ENCODE results near the gene BOC.

BOC gene

DNA sequence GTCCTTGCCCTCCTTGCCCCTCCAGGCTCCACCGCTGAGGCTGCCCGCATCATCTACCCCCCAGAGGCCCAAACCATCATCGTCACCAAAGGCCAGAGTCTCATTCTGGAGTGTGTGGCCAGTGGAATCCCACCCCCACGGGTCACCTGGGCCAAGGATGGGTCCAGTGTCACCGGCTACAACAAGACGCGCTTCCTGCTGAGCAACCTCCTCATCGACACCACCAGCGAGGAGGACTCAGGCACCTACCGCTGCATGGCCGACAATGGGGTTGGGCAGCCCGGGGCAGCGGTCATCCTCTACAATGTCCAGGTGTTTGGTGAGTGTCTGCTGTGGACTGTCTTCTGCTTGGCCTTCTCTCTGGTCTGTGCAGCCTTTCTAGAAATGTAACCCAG lies 61.0 kb downstream of the BOC start:
- DNase-seq, result no peak

DNA sequence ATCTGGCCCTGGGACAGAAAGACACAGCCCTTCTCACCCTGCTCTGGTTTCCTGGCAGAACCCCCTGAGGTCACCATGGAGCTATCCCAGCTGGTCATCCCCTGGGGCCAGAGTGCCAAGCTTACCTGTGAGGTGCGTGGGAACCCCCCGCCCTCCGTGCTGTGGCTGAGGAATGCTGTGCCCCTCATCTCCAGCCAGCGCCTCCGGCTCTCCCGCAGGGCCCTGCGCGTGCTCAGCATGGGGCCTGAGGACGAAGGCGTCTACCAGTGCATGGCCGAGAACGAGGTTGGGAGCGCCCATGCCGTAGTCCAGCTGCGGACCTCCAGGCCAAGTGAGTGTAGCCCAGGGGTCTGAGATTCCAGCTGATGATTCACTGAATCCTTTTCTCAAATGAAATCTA lies 61.7 kb downstream of the BOC start:
- no peak for DNase-seq

DNA sequence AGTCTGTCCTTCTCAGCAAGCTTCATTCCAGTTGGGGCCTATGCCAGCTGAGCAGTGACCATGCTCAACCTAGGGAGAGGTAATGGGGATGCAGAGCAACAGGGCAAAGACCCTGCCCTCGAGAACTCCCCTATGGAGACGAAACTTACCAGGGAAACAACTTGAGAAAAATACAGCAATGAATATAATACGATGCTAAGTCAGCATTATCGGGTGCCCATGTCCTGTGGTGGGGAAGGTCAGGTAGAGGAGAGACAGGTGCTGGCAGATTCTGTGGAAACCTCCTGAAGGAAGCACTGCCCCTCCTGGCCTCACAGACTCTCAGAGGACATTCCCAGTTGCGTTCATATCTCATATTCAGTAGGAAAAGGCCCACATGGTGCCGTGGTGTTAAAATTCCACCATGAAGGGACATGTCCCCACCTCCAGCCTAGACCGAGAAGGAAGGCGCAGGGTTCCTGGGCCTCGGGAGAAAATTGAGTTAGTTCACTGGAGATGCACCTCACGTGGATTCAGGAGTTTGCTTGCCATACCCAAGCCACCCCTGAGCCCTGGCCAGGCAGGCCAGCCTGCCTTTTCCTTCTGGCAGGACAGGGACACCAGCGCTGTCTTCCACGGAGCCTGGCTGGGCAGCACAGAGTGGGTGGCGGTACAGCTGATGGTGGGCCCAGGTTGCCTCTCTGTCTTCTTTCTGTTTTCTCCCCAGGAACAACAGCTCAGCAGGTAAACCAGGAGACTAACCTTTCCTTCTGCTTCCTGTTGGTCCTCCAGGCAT lies 62.4 kb downstream of the BOC start:
- no peak for DNase-seq

GRCh38 chr3:113274425-113275257 lies 63.3 kb downstream of the BOC start:
- no peak for DNase-seq

DNA sequence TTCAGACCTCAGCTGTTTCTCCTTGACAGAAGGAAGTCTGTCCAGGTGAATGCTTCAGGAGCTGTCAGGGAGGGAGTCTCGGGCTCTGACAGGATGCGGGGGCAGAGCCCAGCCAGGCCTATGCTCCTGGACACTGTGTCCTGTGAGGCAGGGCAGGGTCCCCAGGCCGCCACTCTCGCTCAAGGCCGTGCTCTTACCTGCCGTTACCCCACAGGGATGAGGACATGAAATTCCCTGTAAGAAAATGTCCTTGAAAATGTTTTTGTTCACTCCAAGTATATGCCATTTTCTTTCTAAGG lies 63.9 kb downstream of the BOC start:
- no peak for DNase-seq

GRCh38 chr3:113275583-113275928 lies 64.2 kb downstream of the BOC start:
- DNase-seq, result peak; percentile 20

- peak; percentile 93 for DNase-seq
Measured at GRCh38 chr3:113275929-113276750, 64.8 kb downstream of the BOC start.

GRCh38 chr3:113276751-113277080 lies 65.4 kb downstream of the BOC start:
- no peak for DNase-seq

- peak; percentile 31 for DNase-seq
Measured at GRCh38 chr3:113277414-113277813, 66.1 kb downstream of the BOC start.

DNA sequence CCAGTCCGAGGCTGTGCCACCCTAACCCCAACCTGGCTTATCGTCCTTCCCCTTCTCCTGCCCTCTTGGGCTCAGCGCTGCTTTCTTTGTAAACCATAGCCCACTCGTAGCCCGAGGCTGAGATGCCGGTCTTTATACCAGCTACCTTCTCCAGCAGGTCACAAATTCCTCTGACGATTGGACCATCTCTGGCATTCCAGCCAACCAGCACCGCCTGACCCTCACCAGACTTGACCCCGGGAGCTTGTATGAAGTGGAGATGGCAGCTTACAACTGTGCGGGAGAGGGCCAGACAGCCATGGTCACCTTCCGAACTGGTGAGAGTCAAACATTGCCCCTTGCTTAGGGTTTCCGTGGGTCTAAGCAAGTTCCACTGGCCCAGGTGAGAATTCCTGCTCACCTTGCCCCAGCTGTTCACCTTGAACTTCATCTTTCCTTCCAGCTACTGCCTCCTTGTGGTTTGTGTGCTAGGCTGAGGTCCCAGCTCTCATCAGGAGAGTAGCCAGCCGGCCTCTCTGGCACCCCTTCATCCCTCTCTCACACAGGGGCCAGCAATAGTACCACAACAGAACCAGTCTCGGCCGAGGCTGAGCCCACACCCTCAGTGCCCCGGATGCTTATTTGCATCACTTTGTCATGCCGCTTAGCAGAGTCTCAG lies 66.7 kb downstream of the BOC start:
- no peak for DNase-seq

- DNase-seq, result no peak
Measured at GRCh38 chr3:113278599-113278955, 67.2 kb downstream of the BOC start.

DNA sequence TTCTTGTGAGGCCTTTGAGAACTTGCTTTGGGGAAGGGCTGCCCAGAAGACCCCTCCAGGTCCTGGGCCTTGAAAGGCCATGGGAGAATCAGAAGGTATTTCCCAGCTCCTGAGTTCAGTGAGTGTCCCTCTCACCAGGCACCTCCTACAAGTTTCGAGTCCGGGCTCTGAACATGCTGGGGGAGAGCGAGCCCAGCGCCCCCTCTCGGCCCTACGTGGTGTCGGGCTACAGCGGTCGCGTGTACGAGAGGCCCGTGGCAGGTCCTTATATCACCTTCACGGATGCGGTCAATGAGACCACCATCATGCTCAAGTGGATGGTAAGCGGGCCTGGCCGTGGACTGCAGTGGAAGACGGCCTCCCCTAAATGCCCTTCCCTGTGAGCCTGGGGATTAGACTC lies 68.3 kb downstream of the BOC start:
- DNase-seq, result no peak

GRCh38 chr3:113283306-113283705 lies 71.9 kb downstream of the BOC start:
- no peak for DNase-seq

DNA sequence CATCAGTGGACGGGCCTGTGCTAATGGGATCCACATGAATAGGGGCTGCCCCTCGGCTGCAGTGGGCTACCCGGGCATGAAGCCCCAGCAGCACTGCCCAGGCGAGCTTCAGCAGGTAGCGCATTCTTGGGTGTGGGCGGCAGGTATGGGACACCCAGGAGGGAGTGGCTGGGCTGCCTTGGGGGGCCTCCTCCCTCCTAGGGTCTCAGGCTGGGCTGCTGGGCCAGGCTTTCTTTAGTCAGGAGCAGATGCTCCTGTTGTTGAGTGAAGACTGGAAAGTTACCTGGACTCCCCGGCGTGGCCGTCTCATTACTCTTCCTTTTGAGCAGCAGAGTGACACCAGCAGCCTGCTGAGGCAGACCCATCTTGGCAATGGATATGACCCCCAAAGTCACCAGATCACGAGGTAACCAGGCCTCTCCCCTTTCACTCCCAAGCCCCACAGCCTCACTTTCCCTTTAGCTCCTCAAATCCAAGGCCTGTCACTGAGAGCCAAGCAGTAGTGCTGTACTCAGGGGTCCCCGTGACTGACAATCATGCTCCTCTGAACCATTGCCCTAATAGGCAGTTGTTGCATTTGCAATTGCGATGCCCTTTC lies 73.2 kb downstream of the BOC start:
- no peak for DNase-seq

GRCh38 chr3:113285226-113285625 lies 73.9 kb downstream of the BOC start:
- no peak for DNase-seq

- DNase-seq, result no peak
Measured at GRCh38 chr3:113285741-113286140, 74.4 kb downstream of the BOC start.

GRCh38 chr3:113286524-113286923 lies 75.2 kb downstream of the BOC start:
- DNase-seq, result no peak

- no peak for DNase-seq
Measured at GRCh38 chr3:113287111-113287802, 75.9 kb downstream of the BOC start.

DNA sequence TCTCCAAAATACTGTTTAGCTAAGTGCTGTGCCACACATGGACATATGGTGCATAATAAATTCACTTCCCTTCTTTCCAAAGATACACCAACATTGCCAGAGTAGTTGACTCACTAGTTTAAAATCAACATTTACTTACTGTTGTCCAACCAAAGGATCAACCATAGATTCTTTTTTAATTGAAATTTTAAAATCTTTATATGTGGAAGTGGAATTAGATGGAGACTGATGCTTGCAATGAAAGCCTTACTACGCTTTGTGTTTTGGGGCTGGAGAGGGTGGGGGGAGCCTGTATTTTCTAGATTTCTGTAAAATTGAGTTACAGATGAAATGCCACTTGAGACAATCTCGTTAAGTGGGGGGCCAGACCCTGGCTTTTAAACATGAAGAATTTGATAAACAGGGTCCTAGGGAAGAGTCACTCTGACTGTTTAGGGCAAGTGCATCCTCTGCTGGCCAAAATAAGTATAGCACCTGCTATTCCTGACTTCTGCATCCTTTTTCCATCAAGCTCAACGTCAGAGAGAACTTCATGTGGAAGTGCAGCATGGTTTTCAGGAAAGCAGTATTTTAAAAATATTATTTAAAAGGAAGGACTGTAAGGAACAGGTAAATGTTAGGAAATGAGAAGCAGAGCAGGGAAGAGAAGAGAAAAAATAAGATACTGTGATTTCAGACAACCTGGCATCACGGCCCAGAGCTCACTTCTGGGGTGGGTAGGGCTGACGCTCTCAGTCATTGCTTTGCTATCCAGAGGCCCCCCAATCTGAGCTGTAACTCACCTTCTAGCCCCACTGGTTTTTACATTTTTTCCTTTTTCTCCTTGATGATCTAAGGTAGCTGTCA lies 76.7 kb downstream of the BOC start:
- peak; percentile 42 for DNase-seq

GRCh38 chr3:113288881-113289280 lies 77.5 kb downstream of the BOC start:
- no peak for DNase-seq

- no peak for DNase-seq
Measured at GRCh38 chr3:113291572-113291971, 80.2 kb downstream of the BOC start.
